Heart left ventricle (tissue), 16 donors: ENCODE results near the gene EPM2AIP1. TPM values are rescaled to one million over a fixed set of nuclear protein-coding genes. Genes with fewer than 3 reads are reported as not detected.

Source experiments
- ATAC-seq, 4 donors: fragments of 200-7000 bp; cut with Tn5 transposase; one replicate each; pipeline ENCODE4 v1.9.1; 2020 to 2022; ENCODE audit warnings: moderate library complexity in 4 of 4, mild to moderate bottlenecking in 3 of 4, moderate number of reproducible peaks in 1 of 4
- DNase-seq, 5 donors: peaks; one replicate each; pipeline ENCODE4 v3.0.0-alpha.2; 2020
- H3K27ac ChIP-seq, 12 donors: fragments of 200-600 bp; sonication (generic) in 4 of 12; one replicate each; pipeline versions ENCODE4 v1.5.0 to v1.8.0; 2016 to 2022; ENCODE audit warnings: mild to moderate bottlenecking in 2 of 12
- H3K27me3 ChIP-seq, 9 donors: fragments of 200-600 bp; sonication (generic) in 2 of 9; one replicate each; pipeline versions ENCODE4 v1.5.1 to v1.8.0; 2016 to 2022; ENCODE audit warnings: mild to moderate bottlenecking in 3 of 9
- H3K36me3 ChIP-seq, 9 donors: fragments of 200-600 bp; sonication (generic) in 2 of 9; one replicate each; pipeline versions ENCODE4 v1.5.0 to v1.8.0; 2018 to 2022; ENCODE audit warnings: mild to moderate bottlenecking in 2 of 9
- H3K4me1 ChIP-seq, 12 donors: fragments of 200-600 bp; sonication (generic) in 4 of 12; one replicate each; pipeline versions ENCODE4 v1.5.0 to v1.8.0; 2016 to 2022; ENCODE audit warnings: mild to moderate bottlenecking in 3 of 12
- H3K4me3 ChIP-seq, 12 donors: fragments of 200-600 bp; sonication (generic) in 4 of 12; one replicate each; pipeline versions ENCODE4 v1.5.0 to v1.8.0; 2017 to 2022; ENCODE audit warnings: mild to moderate bottlenecking in 9 of 12, moderate library complexity in 4 of 12
- H3K9me3 ChIP-seq, 12 donors: fragments of 200-600 bp; sonication (generic) in 4 of 12; one replicate each; pipeline versions ENCODE4 v1.5.0 to v1.8.0; 2016 to 2022; ENCODE audit warnings: mild to moderate bottlenecking in 1 of 12
- POLR2A ChIP-seq, 2 donors: fragments of 450-650 bp; IDR thresholded peaks; one replicate each; pipeline ENCODE4 v1.6.1; 2017; ENCODE audit warnings: antibody characterized with exemption in 2 of 2, mild to moderate bottlenecking in 2 of 2, moderate library complexity in 2 of 2
- WGBS, 4 donors: extraction: QIAGEN DNeasy Blood & Tissue Kit in 2 of 4; methylation state at CpG; one replicate each; pipeline versions ENCODE4 v1.1.5 to v1.1.7; 2013 to 2018; 5-methylcytosine and 5-hydroxymethylcytosine counted together
- intact Hi-C, 10 donors: fragments of 100-400 bp; cut with DNase I; formaldehyde crosslinking; loops; one replicate each; pipeline versions ENCODE4 v1.11.1 to v1.14.2; 2022
- polyA plus RNA-seq, 2 donors: library from polyadenylated mRNA; stranded (reverse); fragments of 200-250 nt; gene quantifications; one replicate each; pipeline ENCODE4 v1.2.3, GENCODE V29; 2013
- total RNA-seq, 9 donors: library from RNA; depleted of rRNA in 2 of 9; stranded (reverse); fragments of >200 nt in 2 of 9; fragmentation: NEBNext Ultra II Directional in 3 of 9; extraction: Animal tissue kit (Norgen Biotek cat#: 25700) in 3 of 9; gene quantifications; one replicate each; pipeline versions ENCODE4 v1.1.0 to v1.2.4, GENCODE V29; 2016 to 2023
- TF ChIP-seq, protein P1 (sequence below), 12 donors: fragments of 200-600 bp; sonication (generic) in 4 of 12; IDR thresholded peaks; one replicate each; pipeline versions ENCODE4 v1.5.0 to v1.8.0; 2018 to 2022; ENCODE audit warnings: antibody characterized with exemption in 12 of 12, mild to moderate bottlenecking in 5 of 12
- donor health status: ischemic (EF 13 %, LVEDD 7.1; RV severe dilation, severe dysfunction).
- donor health status: healthy with polysubstance abuse.
- donor health status: DM: no; HTN: yes; CAD: no.
- donor health status: DM: no; HTN: no; CAD: no.
- donor health status: ischemic (EF 25% LVEDD 6.9; RV normal size, moderate dysfunction).
- donor health status: ischemic (EF 25% LVEDD 5.7; RV mildly dilated, moderate dysfunction).
- donor health status: healthy.
- donor health status: DM: yes; HTN: yes; CAD: no.
- donor health status: ischemic (EF 35%, LVEDD 5.7; RV mildly dilated, moderate dysfunction).
- donor health status: nonischemic (EF 11% LVEDD 7.7; RV severe dilation, severe dysfunction).
- donor health status: DM: yes; HTN: yes; CAD: no.
- donor health status: PGD.
- donor health status: ischemic (EF 29% LVEDD 5.4; RV normal size, mild dysfunction).
- donor health status: nonischemic (EF 23%, LVEDD 6.1; RV moderate dilation, normal function).

The EPM2AIP1 gene
- total and polyA plus RNA-seq, 11 donors, result 7.4 to 43.7 (median 22.2) TPM

DNA sequence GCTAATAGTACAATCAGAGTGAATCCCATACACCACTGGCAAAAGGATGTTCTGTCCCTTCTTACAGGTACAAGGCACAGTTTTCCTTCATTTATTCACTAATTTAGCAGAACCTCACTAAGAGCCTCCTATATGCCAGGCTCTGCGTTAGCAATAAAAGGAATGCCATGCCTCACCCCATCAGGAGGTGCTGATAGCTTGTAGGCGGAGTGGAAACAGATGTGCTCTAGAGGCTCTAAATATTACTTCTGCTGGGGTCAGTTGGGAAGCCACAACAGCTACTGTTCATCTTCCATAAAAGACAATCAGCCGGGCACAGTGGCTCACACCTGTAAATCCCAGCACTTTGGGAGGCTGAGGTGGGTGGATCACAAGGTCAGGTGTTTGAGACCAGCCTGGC, 24.8 kb upstream of the EPM2AIP1 start:
- no peak overlapping the region for H3K4me3 ChIP-seq
- H3K36me3 ChIP-seq, result peaks cover 0 to 96% (median 93%) of the 10 kb centered on the region in 9 donors
- TF ChIP-seq, protein P1, sequence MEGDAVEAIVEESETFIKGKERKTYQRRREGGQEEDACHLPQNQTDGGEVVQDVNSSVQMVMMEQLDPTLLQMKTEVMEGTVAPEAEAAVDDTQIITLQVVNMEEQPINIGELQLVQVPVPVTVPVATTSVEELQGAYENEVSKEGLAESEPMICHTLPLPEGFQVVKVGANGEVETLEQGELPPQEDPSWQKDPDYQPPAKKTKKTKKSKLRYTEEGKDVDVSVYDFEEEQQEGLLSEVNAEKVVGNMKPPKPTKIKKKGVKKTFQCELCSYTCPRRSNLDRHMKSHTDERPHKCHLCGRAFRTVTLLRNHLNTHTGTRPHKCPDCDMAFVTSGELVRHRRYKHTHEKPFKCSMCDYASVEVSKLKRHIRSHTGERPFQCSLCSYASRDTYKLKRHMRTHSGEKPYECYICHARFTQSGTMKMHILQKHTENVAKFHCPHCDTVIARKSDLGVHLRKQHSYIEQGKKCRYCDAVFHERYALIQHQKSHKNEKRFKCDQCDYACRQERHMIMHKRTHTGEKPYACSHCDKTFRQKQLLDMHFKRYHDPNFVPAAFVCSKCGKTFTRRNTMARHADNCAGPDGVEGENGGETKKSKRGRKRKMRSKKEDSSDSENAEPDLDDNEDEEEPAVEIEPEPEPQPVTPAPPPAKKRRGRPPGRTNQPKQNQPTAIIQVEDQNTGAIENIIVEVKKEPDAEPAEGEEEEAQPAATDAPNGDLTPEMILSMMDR (IDR thresholded peaks at IDR 0.05), result no peak
- no peak for TF ChIP-seq POLR2A (IDR thresholded peaks at IDR 0.05)
- DNase-seq (peak in 4 of 5 donors; percentile 23 to 57 (median 44)), ATAC-seq (peak; percentile 50 to 55 (median 54))
- H3K4me1 ChIP-seq, result peaks cover 0 to 40% (median 8%) of the 10 kb centered on the region in 12 donors
- intact Hi-C loops, result loop anchor here in 1 of 10 donors (5.0 to 10.0 kb wide), 2 partner anchors 35 to 487 kb away; no protein-coding TSS in a partner anchor
- WGBS, 4 donors, result 49 to 65% (median 57%) methylated on average over 3 of the region's 3 CpGs
- no peaks in the 10 kb centered on the region for H3K9me3 ChIP-seq
- no peaks in the 10 kb centered on the region for H3K27me3 ChIP-seq
- peak overlapping the region; percentile 56 to 93 (median 76) for H3K27ac ChIP-seq

DNA sequence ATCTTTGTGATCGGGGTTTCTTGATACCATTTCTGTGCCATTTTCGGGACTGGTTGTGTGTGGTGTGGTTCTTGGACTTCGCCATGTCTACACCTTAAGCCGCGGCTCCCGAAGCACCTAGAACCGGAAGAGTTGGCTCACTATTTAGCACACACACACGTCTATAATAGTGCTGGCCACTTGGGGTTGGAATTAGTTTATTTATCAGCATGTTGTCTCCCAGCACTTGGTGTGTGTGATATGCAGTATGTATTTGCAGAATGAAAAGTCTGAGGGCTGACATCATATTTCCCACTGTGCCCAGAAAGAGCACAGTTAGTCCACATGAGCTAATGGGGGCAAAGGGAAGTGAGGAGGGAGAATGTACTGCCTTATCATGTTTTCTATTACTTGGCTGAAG, 24.0 kb upstream of the EPM2AIP1 start:
- Histone ChIP-seq H3K27ac (peak overlapping the region; percentile 56 to 93 (median 76)), H3K36me3 (peaks cover 0 to 96% (median 93%) of the 10 kb centered on the region in 9 donors)
- 52 to 88% (median 67%) methylated on average over 7 to 8 of the region's 8 CpGs for WGBS, 4 donors

DNA sequence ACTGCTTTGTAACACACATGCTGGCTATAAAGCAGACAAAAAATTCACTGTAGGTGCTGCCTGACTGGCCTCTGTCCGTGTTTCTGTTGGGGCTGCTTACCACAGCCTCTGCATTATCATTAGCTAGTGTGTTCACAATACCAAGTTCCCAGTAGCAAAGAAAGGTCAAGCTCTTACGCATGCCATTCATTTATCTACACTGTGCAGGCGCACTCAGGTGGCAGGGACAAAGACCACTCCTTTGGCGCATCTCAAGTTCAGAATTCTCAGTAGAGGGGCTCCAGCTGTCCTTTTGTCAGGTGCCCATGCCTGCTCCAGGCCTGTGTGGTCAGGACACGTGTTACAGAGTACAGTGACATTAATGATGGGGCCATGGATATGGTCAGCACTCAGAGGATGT, 22.7 kb upstream of the EPM2AIP1 start:
- WGBS, 4 donors, result 43 to 61% (median 50%) methylated on average over 5 of the region's 5 CpGs
- no peaks in the 10 kb centered on the region for H3K27me3 ChIP-seq
- DNase-seq (peak in 4 of 5 donors; percentile 23 to 77 (median 50)), ATAC-seq (peak; percentile 77 to 85 (median 82))
- TF ChIP-seq, protein P1 (IDR thresholded peaks at IDR 0.05), result no peak
- peak in 1 of 2 donors; percentile 32 for TF ChIP-seq POLR2A (IDR thresholded peaks at IDR 0.05)
- H3K9me3 ChIP-seq, result no peaks in the 10 kb centered on the region
- peaks cover 0 to 40% (median 8%) of the 10 kb centered on the region in 12 donors for H3K4me1 ChIP-seq
- H3K27ac ChIP-seq, result peak overlapping the region; percentile 12 to 93 (median 76)
- intact Hi-C loops, result loop anchor here in 1 of 10 donors (5.0 to 10.0 kb wide), 2 partner anchors 37 to 489 kb away; no protein-coding TSS in a partner anchor
- H3K36me3 ChIP-seq, result peaks cover 2 to 96% (median 93%) of the 10 kb centered on the region in 9 donors
- H3K4me3 ChIP-seq, result no peak overlapping the region

More for the DNA sequence above, 24.0 kb upstream of the EPM2AIP1 start:
- TF ChIP-seq POLR2A (IDR thresholded peaks at IDR 0.05), result no peak
- TF ChIP-seq, protein P1 (IDR thresholded peaks at IDR 0.05), result no peak
- Histone ChIP-seq H3K4me1 (peaks cover 0 to 40% (median 8%) of the 10 kb centered on the region in 12 donors), H3K4me3 (no peak overlapping the region), H3K9me3 (no peaks in the 10 kb centered on the region), H3K27me3 (no peaks in the 10 kb centered on the region)
- DNase-seq (peak in 4 of 5 donors; percentile 34 to 57 (median 51)), ATAC-seq (peak; percentile 77 to 83 (median 81))
- intact Hi-C loops, result loop anchor here in 1 of 10 donors (5.0 to 10.0 kb wide), 2 partner anchors 35 to 488 kb away; no protein-coding TSS in a partner anchor

DNA sequence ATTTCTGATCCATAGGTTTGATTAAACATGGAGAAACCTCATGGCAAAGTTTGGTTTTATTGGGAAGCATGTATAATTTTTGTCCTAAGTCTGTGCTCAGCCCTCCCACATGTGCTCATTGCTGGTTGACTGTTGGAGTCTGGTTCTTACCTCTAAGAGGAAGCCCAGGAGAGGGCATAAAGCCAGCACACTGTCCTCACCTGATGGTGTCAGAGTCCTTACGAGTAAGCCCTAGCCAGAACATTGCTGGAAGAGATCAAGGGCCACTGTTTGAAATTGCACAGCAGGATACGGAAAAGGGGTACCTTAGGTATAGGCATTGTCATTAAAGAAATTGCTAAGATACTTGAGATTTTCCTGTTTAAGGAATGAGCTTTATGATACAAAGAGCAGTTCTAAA, 21.7 kb upstream of the EPM2AIP1 start:
- Histone ChIP-seq H3K4me3 (no peak overlapping the region), H3K9me3 (no peaks in the 10 kb centered on the region), H3K27ac (peak overlapping the region; percentile 11 to 93 (median 76)), H3K4me1 (peaks cover 0 to 40% (median 8%) of the 10 kb centered on the region in 12 donors), H3K36me3 (peaks cover 2 to 96% (median 90%) of the 10 kb centered on the region in 9 donors), H3K27me3 (no peaks in the 10 kb centered on the region)
- 48 to 66% (median 55%) methylated on average over 2 of the region's 2 CpGs for WGBS, 4 donors
- DNase-seq, result peak in 4 of 5 donors; percentile 71 to 90 (median 83)
- ATAC-seq, result peak; percentile 68 to 81 (median 80)
- intact Hi-C loops, result loop anchor here in 1 of 10 donors (5.0 to 10.0 kb wide), 2 partner anchors 38 to 490 kb away; no protein-coding TSS in a partner anchor
- TF ChIP-seq, protein P1 (IDR thresholded peaks at IDR 0.05), result no peak
- TF ChIP-seq POLR2A (IDR thresholded peaks at IDR 0.05), result no peak
